ENCODE results near the gene CUBN.
"Not testable (repeated sequence)": the region's sequence is repeated elsewhere in the genome, so short reads cannot be mapped to it uniquely, and the experiment has no call there.

CUBN gene

DNA sequence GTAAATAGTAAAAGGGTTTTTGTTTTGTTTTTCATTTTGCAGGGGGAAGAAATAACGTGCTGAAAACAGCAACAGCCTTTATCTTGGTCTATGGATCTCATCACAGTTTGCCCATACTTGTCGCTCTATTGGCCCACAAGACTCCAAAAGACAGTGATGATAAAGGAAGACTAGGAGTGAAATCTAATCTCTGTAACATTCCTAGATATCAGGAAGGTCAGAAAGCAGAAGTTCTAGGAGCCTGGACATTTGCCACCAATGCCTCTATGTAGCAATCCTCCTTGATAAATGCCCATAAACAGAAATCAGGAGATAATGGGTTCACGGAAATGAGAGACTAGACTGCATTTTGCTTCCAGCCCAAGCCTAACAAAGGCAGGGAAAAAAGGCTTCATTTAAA lies 8.9 kb downstream of the CUBN start:
- no peak overlapping the region for H4K5ac ChIP-seq (ENCODE audit: low read length)
- H3K79me1 ChIP-seq (ENCODE audit: low read length) = no peaks in the 10 kb centered on the region
- H3K27ac ChIP-seq (ENCODE audit: low read depth, low read length) = no peak overlapping the region
- no peak overlapping the region for H3K23ac ChIP-seq (ENCODE audit: low read length)
- no peak overlapping the region for H3K4me3 ChIP-seq (ENCODE audit: low read length)
- no CpG with 5 or more reads among the region's 3 CpGs for WGBS (ENCODE audit: extremely low coverage, insufficient coverage, low lambda C conversion rate)
- no peak overlapping the region for H3K9ac ChIP-seq (ENCODE audit: low read length)
- no peaks in the 10 kb centered on the region for H3K36me3 ChIP-seq (ENCODE audit: control insufficient read depth, insufficient read depth, low read length)
- no peak overlapping the region for H2BK15ac ChIP-seq (replicated peaks; ENCODE audit: low read depth)
- no peak overlapping the region for H3K18ac ChIP-seq (ENCODE audit: low read length)
- no peaks in the 10 kb centered on the region for H3K79me2 ChIP-seq (ENCODE audit: control insufficient read depth, insufficient read depth, low read length)
- H3K4me1 ChIP-seq (ENCODE audit: control insufficient read depth, low read depth, low read length) = peaks cover 2% of the 10 kb centered on the region
- no peak overlapping the region for H3K4me2 ChIP-seq (ENCODE audit: low read length)
- H4K8ac ChIP-seq (ENCODE audit: low read depth, low read length) = no peak overlapping the region
- H3K27me3 ChIP-seq (ENCODE audit: insufficient read depth, low read length, poor library complexity) = no peaks in the 10 kb centered on the region
- no peak overlapping the region for H3K56ac ChIP-seq (ENCODE audit: low read length)
- no peak overlapping the region for H2AK5ac ChIP-seq (ENCODE audit: low read length)
- H3K4ac ChIP-seq (ENCODE audit: low read depth, low read length) = no peak overlapping the region
- peak; percentile 83 for DNase-seq
- no peak overlapping the region for H2BK120ac ChIP-seq (ENCODE audit: low read depth, low read length)
- H2BK5ac ChIP-seq (ENCODE audit: low read length) = no peak overlapping the region

DNA sequence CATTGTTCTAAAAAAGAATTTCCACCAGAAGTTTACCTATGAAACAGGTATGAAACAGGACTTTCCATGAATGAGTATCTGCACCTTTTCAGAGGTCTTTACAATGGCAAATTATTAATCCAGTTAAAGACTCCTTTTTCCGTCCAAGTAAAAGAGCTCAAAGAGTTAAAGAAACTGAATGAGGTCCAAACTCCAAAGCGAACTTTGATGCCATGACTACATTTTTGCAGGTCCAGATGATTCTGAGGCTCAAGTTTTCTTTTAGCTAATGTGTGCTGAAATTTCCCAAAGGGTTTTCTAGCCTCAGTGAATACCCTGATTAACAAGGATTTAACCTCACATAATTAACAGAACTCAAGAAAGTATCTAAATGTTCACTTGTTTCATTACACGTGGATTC lies 9.8 kb downstream of the CUBN start:
- Histone ChIP-seq H3K4me2 (ENCODE audit: low read length) (no peak overlapping the region), H3K79me1 (ENCODE audit: low read length) (no peaks in the 10 kb centered on the region), H3K79me2 (ENCODE audit: control insufficient read depth, insufficient read depth, low read length) (no peaks in the 10 kb centered on the region), H3K4me3 (ENCODE audit: low read length) (no peak overlapping the region), H3K4me1 (ENCODE audit: control insufficient read depth, low read depth, low read length) (peaks cover 5% of the 10 kb centered on the region), H3K9ac (ENCODE audit: low read length) (no peak overlapping the region), H3K4ac (ENCODE audit: low read depth, low read length) (no peak overlapping the region), H2BK120ac (ENCODE audit: low read depth, low read length) (no peak overlapping the region), H2BK15ac (replicated peaks; ENCODE audit: low read depth) (no peak overlapping the region), H4K5ac (ENCODE audit: low read length) (no peak overlapping the region), H3K18ac (ENCODE audit: low read length) (no peak overlapping the region), H2BK5ac (ENCODE audit: low read length) (no peak overlapping the region), H3K36me3 (ENCODE audit: control insufficient read depth, insufficient read depth, low read length) (no peaks in the 10 kb centered on the region), H4K8ac (ENCODE audit: low read depth, low read length) (no peak overlapping the region), H3K56ac (ENCODE audit: low read length) (no peak overlapping the region), H3K27me3 (ENCODE audit: insufficient read depth, low read length, poor library complexity) (no peaks in the 10 kb centered on the region), H2AK5ac (ENCODE audit: low read length) (no peak overlapping the region), H3K27ac (ENCODE audit: low read depth, low read length) (no peak overlapping the region), H3K23ac (ENCODE audit: low read length) (no peak overlapping the region)
- no CpG with 5 or more reads among the region's 3 CpGs for WGBS (ENCODE audit: extremely low coverage, insufficient coverage, low lambda C conversion rate)
- no peak for DNase-seq

DNA sequence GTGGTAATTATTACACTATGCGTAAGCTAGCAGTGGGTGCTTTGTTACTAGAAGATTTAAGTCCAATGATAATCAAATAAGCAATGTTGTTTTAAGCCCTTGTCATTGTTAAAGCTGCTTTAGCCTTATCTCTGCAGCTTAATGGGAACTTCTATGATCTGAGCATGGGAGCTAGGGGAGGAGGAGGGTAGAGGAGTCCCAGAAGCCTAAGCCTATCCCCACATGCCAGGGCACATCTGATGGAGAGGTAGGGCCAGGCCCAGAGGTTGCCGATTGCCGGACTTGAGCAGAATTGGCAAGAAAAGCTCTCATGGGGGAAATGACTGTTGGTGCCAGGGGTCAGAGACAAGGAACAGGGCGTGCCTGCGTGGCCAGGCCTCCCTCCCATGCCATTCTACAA lies 13.4 kb downstream of the CUBN start:
- H3K23ac ChIP-seq (ENCODE audit: low read length) = no peak overlapping the region
- H2BK5ac ChIP-seq (ENCODE audit: low read length) = no peak overlapping the region
- no peak overlapping the region for H3K9ac ChIP-seq (ENCODE audit: low read length)
- peak overlapping the region; percentile 49 for H2AK5ac ChIP-seq (ENCODE audit: low read length)
- H3K79me2 ChIP-seq (ENCODE audit: control insufficient read depth, insufficient read depth, low read length) = no peaks in the 10 kb centered on the region
- H3K27me3 ChIP-seq (ENCODE audit: insufficient read depth, low read length, poor library complexity) = no peaks in the 10 kb centered on the region
- H3K18ac ChIP-seq (ENCODE audit: low read length) = no peak overlapping the region
- H4K5ac ChIP-seq (ENCODE audit: low read length) = no peak overlapping the region
- H3K4me1 ChIP-seq (ENCODE audit: control insufficient read depth, low read depth, low read length) = peaks cover 5% of the 10 kb centered on the region
- DNase-seq = no peak
- H3K79me1 ChIP-seq (ENCODE audit: low read length) = no peaks in the 10 kb centered on the region
- no peak overlapping the region for H3K4me3 ChIP-seq (ENCODE audit: low read length)
- no peak overlapping the region for H2BK15ac ChIP-seq (replicated peaks; ENCODE audit: low read depth)
- no peak overlapping the region for H4K8ac ChIP-seq (ENCODE audit: low read depth, low read length)
- H3K4me2 ChIP-seq (ENCODE audit: low read length) = no peak overlapping the region
- no peak overlapping the region for H3K56ac ChIP-seq (ENCODE audit: low read length)
- H2BK120ac ChIP-seq (ENCODE audit: low read depth, low read length) = no peak overlapping the region
- no peaks in the 10 kb centered on the region for H3K36me3 ChIP-seq (ENCODE audit: control insufficient read depth, insufficient read depth, low read length)
- H3K4ac ChIP-seq (ENCODE audit: low read depth, low read length) = no peak overlapping the region
- no peak overlapping the region for H3K27ac ChIP-seq (ENCODE audit: low read depth, low read length)
- WGBS (ENCODE audit: extremely low coverage, insufficient coverage, low lambda C conversion rate) = no CpG with 5 or more reads among the region's 5 CpGs

DNA sequence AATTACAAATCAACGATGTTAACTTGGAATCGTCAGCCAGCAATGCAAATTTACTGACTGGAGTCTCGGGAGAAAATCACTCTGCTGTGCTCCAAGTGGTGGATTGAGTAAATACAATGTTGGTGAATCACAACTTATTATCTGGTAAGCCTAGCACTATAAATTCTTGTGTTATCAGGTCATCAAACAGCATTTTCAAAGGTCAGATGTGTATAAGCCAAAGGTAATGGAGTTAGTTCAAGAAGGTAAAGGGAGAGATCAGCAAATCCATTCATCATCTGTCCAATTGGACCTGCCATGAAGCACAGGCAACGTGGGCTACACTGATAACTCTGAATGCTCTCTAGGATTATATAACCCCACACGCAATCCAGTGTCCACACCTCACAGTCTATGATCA lies 13.9 kb downstream of the CUBN start:
- Histone ChIP-seq H2BK120ac (ENCODE audit: low read depth, low read length) (no peak overlapping the region), H4K8ac (ENCODE audit: low read depth, low read length) (no peak overlapping the region), H3K27ac (ENCODE audit: low read depth, low read length) (no peak overlapping the region), H2BK5ac (ENCODE audit: low read length) (no peak overlapping the region), H3K9ac (ENCODE audit: low read length) (no peak overlapping the region), H4K5ac (ENCODE audit: low read length) (no peak overlapping the region), H3K4me3 (ENCODE audit: low read length) (no peak overlapping the region), H2BK15ac (replicated peaks; ENCODE audit: low read depth) (no peak overlapping the region), H3K79me2 (ENCODE audit: control insufficient read depth, insufficient read depth, low read length) (no peaks in the 10 kb centered on the region), H3K4me2 (ENCODE audit: low read length) (no peak overlapping the region), H3K23ac (ENCODE audit: low read length) (no peak overlapping the region), H3K18ac (ENCODE audit: low read length) (peak overlapping the region; percentile 28), H2AK5ac (ENCODE audit: low read length) (no peak overlapping the region), H3K4ac (ENCODE audit: low read depth, low read length) (no peak overlapping the region), H3K79me1 (ENCODE audit: low read length) (no peaks in the 10 kb centered on the region), H3K27me3 (ENCODE audit: insufficient read depth, low read length, poor library complexity) (no peaks in the 10 kb centered on the region), H3K36me3 (ENCODE audit: control insufficient read depth, insufficient read depth, low read length) (no peaks in the 10 kb centered on the region), H3K56ac (ENCODE audit: low read length) (no peak overlapping the region), H3K4me1 (ENCODE audit: control insufficient read depth, low read depth, low read length) (peaks cover 5% of the 10 kb centered on the region)
- no CpG with 5 or more reads among the region's 5 CpGs for WGBS (ENCODE audit: extremely low coverage, insufficient coverage, low lambda C conversion rate)
- DNase-seq = peak; percentile 56

DNA sequence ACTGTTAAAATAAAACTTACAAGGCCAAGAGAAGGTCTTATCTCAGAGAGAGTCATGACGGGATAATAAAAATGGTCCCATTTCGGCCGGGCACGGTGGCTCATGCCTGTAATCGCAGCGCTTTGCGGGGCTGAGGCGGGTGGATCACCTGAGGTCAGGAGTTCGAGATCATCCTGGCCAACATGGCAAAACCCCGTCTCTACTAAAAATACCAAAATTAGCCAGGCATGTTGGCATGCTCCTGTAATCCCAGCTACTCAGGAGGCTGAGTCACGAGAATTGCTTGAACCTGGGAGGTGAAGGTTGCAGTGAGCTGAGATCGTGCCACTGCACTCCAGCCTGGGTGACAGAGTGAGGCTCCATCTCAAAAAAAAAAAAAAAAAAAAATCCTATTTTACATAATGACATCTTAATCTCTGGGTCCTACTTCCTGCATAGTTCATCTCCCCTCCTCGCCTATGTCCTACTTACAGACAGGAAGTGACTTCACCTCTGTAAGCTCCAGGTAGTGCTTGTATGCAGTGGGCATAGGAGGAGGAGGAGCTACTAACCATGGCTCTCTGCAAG lies 14.7 kb downstream of the CUBN start:
- H4K5ac ChIP-seq (ENCODE audit: low read length); H2BK120ac ChIP-seq (ENCODE audit: low read depth, low read length); H3K79me2 ChIP-seq (ENCODE audit: control insufficient read depth, insufficient read depth, low read length); H3K4me2 ChIP-seq (ENCODE audit: low read length); H2BK15ac ChIP-seq (replicated peaks; ENCODE audit: low read depth); H3K27me3 ChIP-seq (ENCODE audit: insufficient read depth, low read length, poor library complexity); H3K23ac ChIP-seq (ENCODE audit: low read length); H3K9ac ChIP-seq (ENCODE audit: low read length); H3K27ac ChIP-seq (ENCODE audit: low read depth, low read length); H3K4me3 ChIP-seq (ENCODE audit: low read length); H3K36me3 ChIP-seq (ENCODE audit: control insufficient read depth, insufficient read depth, low read length); H2AK5ac ChIP-seq (ENCODE audit: low read length); H3K4me1 ChIP-seq (ENCODE audit: control insufficient read depth, low read depth, low read length); H3K56ac ChIP-seq (ENCODE audit: low read length); H4K8ac ChIP-seq (ENCODE audit: low read depth, low read length); H3K79me1 ChIP-seq (ENCODE audit: low read length); H3K4ac ChIP-seq (ENCODE audit: low read depth, low read length): not testable (repeated sequence)
- no CpG with 5 or more reads among the region's 13 CpGs for WGBS (ENCODE audit: extremely low coverage, insufficient coverage, low lambda C conversion rate)
- H2BK5ac ChIP-seq (ENCODE audit: low read length) = peak overlapping the region; percentile 15
- peak; percentile 53 for DNase-seq
- peak overlapping the region; percentile 28 for H3K18ac ChIP-seq (ENCODE audit: low read length)

DNA sequence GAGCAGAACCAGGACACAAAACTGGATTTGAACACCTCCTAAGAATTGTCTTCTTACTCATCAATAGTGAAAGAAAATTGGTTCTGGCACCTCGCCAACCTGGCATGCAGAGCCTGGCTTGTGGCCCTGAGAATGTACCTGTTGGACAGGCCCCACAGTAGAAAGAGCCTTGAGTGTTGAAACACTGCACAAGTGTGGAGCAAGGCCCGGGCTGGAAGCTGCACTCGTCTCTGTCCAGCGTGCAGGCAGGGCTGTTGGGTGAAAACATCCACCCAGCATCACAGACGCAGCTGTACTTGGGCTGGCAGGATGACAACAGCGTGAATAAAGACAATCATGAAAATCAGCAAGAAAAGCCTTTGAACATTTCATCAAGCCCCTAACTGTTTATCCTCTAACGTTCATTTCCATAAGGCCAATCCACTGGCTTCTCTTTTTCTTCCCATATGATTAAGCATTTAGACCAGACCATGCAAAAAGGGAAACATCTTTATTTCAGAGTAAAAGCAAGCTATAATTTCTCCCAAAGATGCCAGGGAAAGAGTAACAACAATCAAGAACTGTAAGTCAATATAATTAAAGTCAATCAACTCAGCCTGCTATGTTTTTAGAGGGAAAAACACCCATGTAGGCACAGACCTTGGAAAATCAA lies 15.6 kb downstream of the CUBN start:
- H3K4me3 ChIP-seq (ENCODE audit: low read length) = no peak overlapping the region
- no peak for DNase-seq
- no CpG with 5 or more reads among the region's 7 CpGs for WGBS (ENCODE audit: extremely low coverage, insufficient coverage, low lambda C conversion rate)
- H3K4me2 ChIP-seq (ENCODE audit: low read length) = no peak overlapping the region
- H4K5ac ChIP-seq (ENCODE audit: low read length) = no peak overlapping the region
- H3K27ac ChIP-seq (ENCODE audit: low read depth, low read length) = no peak overlapping the region
- no peak overlapping the region for H2BK5ac ChIP-seq (ENCODE audit: low read length)
- H3K18ac ChIP-seq (ENCODE audit: low read length) = no peak overlapping the region
- H3K79me2 ChIP-seq (ENCODE audit: control insufficient read depth, insufficient read depth, low read length) = no peaks in the 10 kb centered on the region
- no peak overlapping the region for H2BK15ac ChIP-seq (replicated peaks; ENCODE audit: low read depth)
- H3K23ac ChIP-seq (ENCODE audit: low read length) = no peak overlapping the region
- no peak overlapping the region for H3K4ac ChIP-seq (ENCODE audit: low read depth, low read length)
- H3K4me1 ChIP-seq (ENCODE audit: control insufficient read depth, low read depth, low read length) = peaks cover 5% of the 10 kb centered on the region
- no peaks in the 10 kb centered on the region for H3K36me3 ChIP-seq (ENCODE audit: control insufficient read depth, insufficient read depth, low read length)
- H2BK120ac ChIP-seq (ENCODE audit: low read depth, low read length) = no peak overlapping the region
- no peak overlapping the region for H3K9ac ChIP-seq (ENCODE audit: low read length)
- H4K8ac ChIP-seq (ENCODE audit: low read depth, low read length) = no peak overlapping the region
- H3K56ac ChIP-seq (ENCODE audit: low read length) = no peak overlapping the region
- H3K27me3 ChIP-seq (ENCODE audit: insufficient read depth, low read length, poor library complexity) = no peaks in the 10 kb centered on the region
- H2AK5ac ChIP-seq (ENCODE audit: low read length) = no peak overlapping the region
- no peaks in the 10 kb centered on the region for H3K79me1 ChIP-seq (ENCODE audit: low read length)
